BLaER1 (cell line): ENCODE results near the gene DNAJC1.
"Not testable (repeated sequence)": the region's sequence is repeated elsewhere in the genome, so short reads cannot be mapped to it uniquely, and the experiment has no call there.

Source experiments
- H3K27ac ChIP-seq: shearing (Covaris generic); formaldehyde crosslinking; 2 replicates; pipeline ENCODE4 v1.8.1; 2022
- H3K27me3 ChIP-seq: shearing (Covaris generic); formaldehyde crosslinking; 2 replicates; pipeline ENCODE4 v1.8.1; 2022
- H3K36me3 ChIP-seq: shearing (Covaris generic); formaldehyde crosslinking; 2 replicates; pipeline ENCODE4 v1.8.1; 2022
- H3K4me1 ChIP-seq: shearing (Covaris generic); formaldehyde crosslinking; 2 replicates; pipeline ENCODE4 v1.8.1; 2022
- H3K4me2 ChIP-seq: shearing (Covaris generic); formaldehyde crosslinking; 2 replicates; pipeline ENCODE4 v1.8.1; 2022
- H3K4me3 ChIP-seq: shearing (Covaris generic); formaldehyde crosslinking; 2 replicates; pipeline ENCODE4 v1.8.1; 2022
- H3K9ac ChIP-seq: shearing (Covaris generic); formaldehyde crosslinking; 2 replicates; pipeline ENCODE4 v1.8.1; 2022
- H3K9me3 ChIP-seq: shearing (Covaris generic); formaldehyde crosslinking; 2 replicates; pipeline ENCODE4 v1.8.1; 2022
- H4K20me1 ChIP-seq: shearing (Covaris generic); formaldehyde crosslinking; 2 replicates; pipeline ENCODE4 v1.8.1; 2022
- Cebpa-rat ChIP-seq: shearing (Covaris generic); IDR thresholded peaks from 2 replicates; pipeline ENCODE4 v1.8.1; 2022

Gene DNAJC1, protein sequence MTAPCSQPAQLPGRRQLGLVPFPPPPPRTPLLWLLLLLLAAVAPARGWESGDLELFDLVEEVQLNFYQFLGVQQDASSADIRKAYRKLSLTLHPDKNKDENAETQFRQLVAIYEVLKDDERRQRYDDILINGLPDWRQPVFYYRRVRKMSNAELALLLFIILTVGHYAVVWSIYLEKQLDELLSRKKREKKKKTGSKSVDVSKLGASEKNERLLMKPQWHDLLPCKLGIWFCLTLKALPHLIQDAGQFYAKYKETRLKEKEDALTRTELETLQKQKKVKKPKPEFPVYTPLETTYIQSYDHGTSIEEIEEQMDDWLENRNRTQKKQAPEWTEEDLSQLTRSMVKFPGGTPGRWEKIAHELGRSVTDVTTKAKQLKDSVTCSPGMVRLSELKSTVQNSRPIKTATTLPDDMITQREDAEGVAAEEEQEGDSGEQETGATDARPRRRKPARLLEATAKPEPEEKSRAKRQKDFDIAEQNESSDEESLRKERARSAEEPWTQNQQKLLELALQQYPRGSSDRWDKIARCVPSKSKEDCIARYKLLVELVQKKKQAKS

DNA sequence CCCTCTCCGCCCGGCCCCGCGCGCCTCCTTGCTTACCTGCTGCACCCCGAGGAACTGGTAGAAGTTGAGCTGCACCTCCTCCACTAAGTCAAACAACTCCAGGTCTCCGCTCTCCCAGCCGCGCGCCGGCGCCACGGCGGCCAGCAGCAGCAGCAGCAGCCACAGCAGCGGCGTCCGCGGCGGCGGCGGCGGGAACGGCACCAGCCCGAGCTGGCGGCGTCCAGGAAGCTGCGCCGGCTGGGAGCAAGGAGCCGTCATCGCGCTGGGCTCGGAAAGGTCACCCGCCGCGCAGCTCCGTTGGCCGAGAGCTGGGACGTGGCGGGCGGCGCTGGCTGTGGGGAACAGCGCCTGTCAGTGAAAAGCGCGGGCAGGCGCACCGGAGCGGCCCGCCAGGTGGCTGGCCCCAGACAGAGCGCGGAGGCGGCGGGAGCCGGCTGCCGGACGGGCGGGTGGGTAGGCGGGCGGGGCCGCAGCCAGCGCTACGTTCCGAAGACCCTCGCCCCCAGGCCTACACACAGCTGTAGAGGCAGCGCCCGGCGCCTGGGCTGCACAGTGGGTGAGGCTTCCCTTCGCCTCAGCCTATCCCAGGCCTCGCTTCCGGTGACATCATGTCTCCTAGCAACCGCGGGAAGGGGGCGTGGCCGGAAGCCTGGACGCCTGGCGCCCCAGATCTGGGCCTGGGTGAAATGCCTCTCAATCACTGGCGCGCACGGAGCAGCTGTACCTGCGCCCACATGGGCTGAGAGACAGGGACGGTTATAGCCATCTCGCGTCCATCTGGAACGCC lies at the start of gene DNAJC1:
DNAJC1 (minus strand) TSS at position 554 of the 787 bp plus-strand sequence; CDS start at position 258, 296 bp downstream.
- Histone ChIP-seq H3K27ac (peak within 1 kb of the TSS; percentile 74), H3K4me3 (peak within 1 kb of the TSS; percentile 86), H3K36me3 (no peaks in the 10 kb centered on the region), H3K27me3 (no peaks in the 10 kb centered on the region), H4K20me1 (peaks cover 14% of the 10 kb centered on the region; the same call in 1 of the 2 replicates), H3K4me1 (peaks cover 49% of the 10 kb centered on the region), H3K4me2 (peak within 1 kb of the TSS; percentile 91), H3K9ac (peak within 1 kb of the TSS; percentile 77), H3K9me3 (no peaks in the 10 kb centered on the region)
- no peak for TF ChIP-seq Cebpa-rat

DNA sequence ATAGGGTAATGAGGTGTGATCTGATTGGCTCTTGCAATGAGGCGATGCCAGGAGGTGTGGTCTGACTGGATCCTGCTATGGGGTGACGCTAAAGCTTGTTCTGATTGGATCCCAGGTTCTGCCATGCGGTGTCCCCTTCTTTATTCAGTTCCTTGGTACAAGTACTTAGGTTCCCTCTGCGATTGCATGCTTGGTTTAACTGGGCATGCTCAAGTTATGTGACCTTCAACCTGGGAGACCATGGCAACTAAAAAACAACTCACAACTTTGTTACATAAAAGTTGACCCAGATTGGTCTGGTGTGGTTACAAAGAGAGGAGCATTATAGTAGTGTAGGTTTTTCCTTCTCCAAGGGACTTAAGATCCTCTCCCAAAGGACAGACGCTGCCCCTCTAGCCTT lies 49.5 kb upstream of the DNAJC1 start:
- Histone ChIP-seq H4K20me1 (no peaks in the 10 kb centered on the region), H3K27me3 (no peaks in the 10 kb centered on the region), H3K4me2 (no peak overlapping the region), H3K4me3 (no peak overlapping the region), H3K9ac (no peak overlapping the region), H3K4me1 (no peaks in the 10 kb centered on the region), H3K27ac (no peak overlapping the region), H3K36me3 (no peaks in the 10 kb centered on the region), H3K9me3 (no peaks in the 10 kb centered on the region)
- TF ChIP-seq Cebpa-rat = no peak

- Histone ChIP-seq H4K20me1 (no peaks in the 10 kb centered on the region), H3K27ac (no peak overlapping the region), H3K9me3 (no peaks in the 10 kb centered on the region), H3K4me2 (no peak overlapping the region), H3K4me3 (no peak overlapping the region), H3K4me1 (no peaks in the 10 kb centered on the region), H3K36me3 (no peaks in the 10 kb centered on the region), H3K9ac (no peak overlapping the region), H3K27me3 (no peaks in the 10 kb centered on the region)
- no peak for TF ChIP-seq Cebpa-rat
Measured at GRCh38 chr10:22049635-22050034, 46.1 kb upstream of the DNAJC1 start.

DNA sequence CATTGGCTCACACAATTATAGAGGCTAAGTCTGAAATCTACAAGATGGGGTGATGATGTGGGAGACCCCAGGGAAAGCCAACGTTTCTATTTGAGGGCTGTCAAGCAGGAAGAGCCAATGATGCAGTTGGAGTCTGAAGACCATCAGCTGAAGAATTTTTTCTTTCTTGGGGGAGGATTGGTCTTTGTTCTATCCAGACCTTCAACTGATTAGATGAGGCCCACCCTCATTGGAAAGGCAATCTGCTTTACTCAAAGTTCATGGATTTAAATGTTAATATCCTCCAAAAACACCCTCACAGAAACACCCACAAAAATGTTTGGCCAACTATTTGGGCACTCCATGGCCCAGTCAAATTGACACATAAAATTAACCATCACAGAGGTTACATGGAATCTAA lies 44.3 kb upstream of the DNAJC1 start:
- no peak for TF ChIP-seq Cebpa-rat
- Histone ChIP-seq H3K36me3 (no peaks in the 10 kb centered on the region), H3K9ac (no peak overlapping the region), H3K27ac (no peak overlapping the region), H3K4me1 (no peaks in the 10 kb centered on the region), H4K20me1 (no peaks in the 10 kb centered on the region), H3K4me3 (no peak overlapping the region), H3K27me3 (no peaks in the 10 kb centered on the region), H3K4me2 (no peak overlapping the region), H3K9me3 (no peaks in the 10 kb centered on the region)

DNA sequence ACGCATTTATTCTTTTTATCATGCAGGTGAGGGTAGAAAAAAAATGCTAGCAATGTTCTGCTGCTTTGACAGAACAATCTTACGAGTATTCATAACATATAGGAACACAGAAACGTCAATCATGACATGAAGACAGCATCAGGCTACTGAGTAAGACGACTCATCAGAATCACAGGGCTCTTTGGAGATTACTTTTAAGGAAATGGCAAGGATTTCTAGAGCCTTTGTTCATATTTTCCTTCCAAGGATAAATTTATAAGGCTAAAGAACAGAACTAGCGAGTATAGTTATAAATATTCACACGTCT lies 39.8 kb upstream of the DNAJC1 start:
- H4K20me1 ChIP-seq = no peaks in the 10 kb centered on the region
- no peaks in the 10 kb centered on the region for H3K27me3 ChIP-seq
- H3K36me3 ChIP-seq = no peaks in the 10 kb centered on the region
- no peak overlapping the region for H3K4me2 ChIP-seq
- no peaks in the 10 kb centered on the region for H3K4me1 ChIP-seq
- H3K9me3 ChIP-seq = no peaks in the 10 kb centered on the region
- no peak for TF ChIP-seq Cebpa-rat
- no peak overlapping the region for H3K27ac ChIP-seq
- no peak overlapping the region for H3K4me3 ChIP-seq
- no peak overlapping the region for H3K9ac ChIP-seq

DNA sequence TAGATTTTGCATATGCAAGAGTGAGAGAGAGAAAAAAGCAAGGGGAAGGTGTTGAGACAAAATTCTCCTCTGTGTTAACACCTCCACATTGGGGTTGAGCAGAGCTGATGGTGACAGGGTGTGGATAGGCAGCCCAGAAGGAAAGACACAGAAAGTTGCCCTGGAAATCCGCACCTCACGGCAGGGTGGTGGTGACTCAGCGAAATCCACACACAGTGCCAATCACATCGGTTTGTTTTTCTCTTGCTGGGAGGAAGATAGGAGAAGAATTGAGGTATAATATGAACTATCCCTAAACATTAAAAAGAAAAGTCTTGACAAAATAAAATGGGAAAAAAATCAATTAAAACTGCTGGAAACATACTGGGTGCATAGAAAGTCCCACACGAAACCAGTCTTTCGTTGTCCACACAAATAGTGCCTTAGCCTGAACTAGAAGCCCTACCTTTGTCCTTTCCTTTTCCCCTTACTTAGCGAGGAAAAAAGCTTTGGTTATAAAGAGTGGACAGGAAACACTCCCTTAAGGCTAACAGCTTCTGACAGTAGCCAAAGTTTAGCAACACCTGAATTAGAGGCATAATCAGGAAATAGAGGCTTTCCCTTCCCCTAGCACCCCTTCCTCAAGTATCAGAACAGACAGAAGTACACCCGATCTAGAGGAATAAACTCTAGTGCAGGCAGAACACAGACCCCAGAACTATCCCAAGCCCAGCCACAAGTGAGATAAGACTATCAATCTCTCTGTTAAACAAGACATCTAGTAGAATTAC lies 39.2 kb upstream of the DNAJC1 start:
- Histone ChIP-seq H3K4me3 (no peak overlapping the region), H4K20me1 (no peaks in the 10 kb centered on the region), H3K9ac (no peak overlapping the region), H3K27ac (no peak overlapping the region), H3K4me2 (no peak overlapping the region), H3K9me3 (no peaks in the 10 kb centered on the region), H3K27me3 (no peaks in the 10 kb centered on the region), H3K4me1 (no peaks in the 10 kb centered on the region), H3K36me3 (no peaks in the 10 kb centered on the region)
- TF ChIP-seq Cebpa-rat = no peak

DNA sequence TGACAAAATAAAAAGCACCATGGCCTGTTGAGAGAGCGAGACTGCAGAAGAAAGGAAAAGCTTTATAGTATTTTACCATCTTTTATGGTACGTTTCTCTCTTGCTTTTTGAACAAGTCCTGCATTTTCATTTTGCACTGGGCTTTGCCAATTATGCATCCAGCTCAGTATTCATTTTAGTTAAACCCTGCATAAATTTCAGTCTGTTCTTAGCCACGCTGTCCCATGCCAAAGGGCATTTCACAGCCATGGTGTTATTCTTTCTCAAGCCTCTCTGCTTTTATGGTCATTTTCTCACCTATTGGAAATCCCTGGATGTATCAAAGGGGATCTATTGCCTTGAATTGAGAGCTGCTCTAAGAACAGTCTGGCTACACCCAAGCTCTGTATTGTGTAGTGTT lies 30.8 kb upstream of the DNAJC1 start:
- TF ChIP-seq Cebpa-rat = no peak
- no peak overlapping the region for H3K27ac ChIP-seq
- no peak overlapping the region for H3K9ac ChIP-seq
- H3K4me1 ChIP-seq = no peaks in the 10 kb centered on the region
- peaks cover 25% of the 10 kb centered on the region for H3K9me3 ChIP-seq
- H4K20me1 ChIP-seq = no peaks in the 10 kb centered on the region
- no peak overlapping the region for H3K4me2 ChIP-seq
- no peaks in the 10 kb centered on the region for H3K27me3 ChIP-seq
- H3K36me3 ChIP-seq = no peaks in the 10 kb centered on the region
- H3K4me3 ChIP-seq = no peak overlapping the region

GRCh38 chr10:22032268-22032667 lies 28.7 kb upstream of the DNAJC1 start:
- H3K4me2 ChIP-seq, H3K9ac ChIP-seq, H3K36me3 ChIP-seq, H3K27ac ChIP-seq, H4K20me1 ChIP-seq, H3K27me3 ChIP-seq, H3K4me1 ChIP-seq, H3K4me3 ChIP-seq: not testable (repeated sequence)
- peaks cover 25% of the 10 kb centered on the region for H3K9me3 ChIP-seq

GRCh38 chr10:22030421-22030820 lies 26.9 kb upstream of the DNAJC1 start:
- Histone ChIP-seq H3K4me2 (no peak overlapping the region), H3K27ac (no peak overlapping the region), H3K4me1 (no peaks in the 10 kb centered on the region), H3K9me3 (peaks cover 18% of the 10 kb centered on the region), H3K4me3 (no peak overlapping the region), H3K27me3 (no peaks in the 10 kb centered on the region), H3K9ac (no peak overlapping the region), H4K20me1 (no peaks in the 10 kb centered on the region), H3K36me3 (no peaks in the 10 kb centered on the region)
- TF ChIP-seq Cebpa-rat = no peak
